ENCODE data around the gene GNG11.

GRCh38 chr7:93977211-93977950 lies 55.8 kb downstream of the GNG11 start:
- no peak for TF ChIP-seq SIN3A (IDR thresholded peaks at IDR 0.05; ENCODE audit: borderline replicate concordance, insufficient read depth, low read depth, low read length)
- TF ChIP-seq, protein P1, sequence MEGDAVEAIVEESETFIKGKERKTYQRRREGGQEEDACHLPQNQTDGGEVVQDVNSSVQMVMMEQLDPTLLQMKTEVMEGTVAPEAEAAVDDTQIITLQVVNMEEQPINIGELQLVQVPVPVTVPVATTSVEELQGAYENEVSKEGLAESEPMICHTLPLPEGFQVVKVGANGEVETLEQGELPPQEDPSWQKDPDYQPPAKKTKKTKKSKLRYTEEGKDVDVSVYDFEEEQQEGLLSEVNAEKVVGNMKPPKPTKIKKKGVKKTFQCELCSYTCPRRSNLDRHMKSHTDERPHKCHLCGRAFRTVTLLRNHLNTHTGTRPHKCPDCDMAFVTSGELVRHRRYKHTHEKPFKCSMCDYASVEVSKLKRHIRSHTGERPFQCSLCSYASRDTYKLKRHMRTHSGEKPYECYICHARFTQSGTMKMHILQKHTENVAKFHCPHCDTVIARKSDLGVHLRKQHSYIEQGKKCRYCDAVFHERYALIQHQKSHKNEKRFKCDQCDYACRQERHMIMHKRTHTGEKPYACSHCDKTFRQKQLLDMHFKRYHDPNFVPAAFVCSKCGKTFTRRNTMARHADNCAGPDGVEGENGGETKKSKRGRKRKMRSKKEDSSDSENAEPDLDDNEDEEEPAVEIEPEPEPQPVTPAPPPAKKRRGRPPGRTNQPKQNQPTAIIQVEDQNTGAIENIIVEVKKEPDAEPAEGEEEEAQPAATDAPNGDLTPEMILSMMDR (IDR thresholded peaks at IDR 0.05): no peak
- TF ChIP-seq POLR2AphosphoS5 (IDR thresholded peaks at IDR 0.05; ENCODE audit: low read depth, low read length): no peak
- TF ChIP-seq TCF7L2 (IDR thresholded peaks at IDR 0.05; ENCODE audit: low read depth, low read length): no peak
